SHP77 treated with DMSO at 0.1 percent for 48 hours (cell line): ENCODE data around the gene PCSK6.
"Not testable (repeated sequence)": the region's sequence is repeated elsewhere in the genome, so short reads cannot be mapped to it uniquely, and the experiment has no call there.

Experiments
- DNase-seq: peaks from one replicate; lab custom pipeline; 2025; lab: John Stamatoyannopoulos, UW

The PCSK6 gene

DNA sequence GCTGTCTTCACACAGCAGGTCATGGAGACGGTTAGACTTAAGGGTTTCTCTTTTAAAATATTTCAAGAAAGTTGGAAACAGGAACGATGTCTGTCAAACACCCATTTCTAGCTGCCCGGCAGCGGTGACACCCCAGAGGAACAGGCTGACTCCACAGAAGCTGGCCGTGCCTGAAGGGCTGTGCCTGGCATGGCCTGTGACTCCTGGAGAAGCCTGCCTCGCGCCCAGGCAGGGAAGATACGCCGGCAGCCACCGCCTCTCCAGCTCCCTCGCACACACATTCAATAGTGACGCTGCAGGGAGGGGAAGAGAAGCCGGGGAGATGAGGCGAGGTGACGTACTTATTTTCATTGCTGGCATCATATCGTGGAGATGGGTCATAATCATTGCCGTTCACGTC, 59.9 kb downstream of the PCSK6 start:
- DNase-seq, result no peak

DNA sequence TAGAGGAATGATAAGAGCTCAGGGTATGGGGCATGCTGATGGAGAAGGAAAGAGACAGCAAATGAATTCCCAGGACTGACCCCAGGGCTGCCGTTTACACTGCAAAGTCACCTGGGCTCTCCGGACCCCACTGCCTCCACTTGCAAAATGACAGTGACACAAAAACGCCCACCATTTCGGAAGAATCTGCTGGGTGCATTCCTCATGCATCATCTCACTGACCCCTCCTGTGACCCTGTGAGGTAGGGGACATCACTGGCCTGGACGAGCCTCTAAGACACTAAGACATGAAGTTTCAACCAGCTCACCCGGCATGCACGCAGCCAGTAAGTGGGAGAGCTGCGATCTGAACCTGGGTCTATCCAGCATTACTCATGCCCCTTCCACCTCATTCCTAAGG, 60.3 kb downstream of the PCSK6 start:
- no peak for DNase-seq

DNA sequence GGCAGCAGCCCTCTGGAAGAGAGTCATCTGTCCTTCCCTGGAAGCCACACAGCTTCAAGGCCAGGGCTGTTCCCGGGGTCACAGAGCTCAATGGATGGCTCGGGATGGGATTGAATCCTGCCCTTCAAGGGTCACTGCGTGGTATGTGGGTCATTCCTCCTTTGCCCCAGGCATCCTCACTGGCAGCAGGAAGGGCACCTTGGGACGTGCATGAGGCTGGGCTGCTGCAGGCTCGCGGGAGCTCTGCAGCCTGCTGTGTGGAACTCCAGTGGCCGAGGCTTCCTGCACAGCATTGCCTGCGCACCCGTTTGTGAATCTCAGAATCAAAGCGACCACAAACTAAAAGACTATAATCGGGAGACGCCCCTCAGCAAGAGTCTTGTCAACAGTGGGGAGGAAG, 60.7 kb downstream of the PCSK6 start:
- no peak for DNase-seq

DNA sequence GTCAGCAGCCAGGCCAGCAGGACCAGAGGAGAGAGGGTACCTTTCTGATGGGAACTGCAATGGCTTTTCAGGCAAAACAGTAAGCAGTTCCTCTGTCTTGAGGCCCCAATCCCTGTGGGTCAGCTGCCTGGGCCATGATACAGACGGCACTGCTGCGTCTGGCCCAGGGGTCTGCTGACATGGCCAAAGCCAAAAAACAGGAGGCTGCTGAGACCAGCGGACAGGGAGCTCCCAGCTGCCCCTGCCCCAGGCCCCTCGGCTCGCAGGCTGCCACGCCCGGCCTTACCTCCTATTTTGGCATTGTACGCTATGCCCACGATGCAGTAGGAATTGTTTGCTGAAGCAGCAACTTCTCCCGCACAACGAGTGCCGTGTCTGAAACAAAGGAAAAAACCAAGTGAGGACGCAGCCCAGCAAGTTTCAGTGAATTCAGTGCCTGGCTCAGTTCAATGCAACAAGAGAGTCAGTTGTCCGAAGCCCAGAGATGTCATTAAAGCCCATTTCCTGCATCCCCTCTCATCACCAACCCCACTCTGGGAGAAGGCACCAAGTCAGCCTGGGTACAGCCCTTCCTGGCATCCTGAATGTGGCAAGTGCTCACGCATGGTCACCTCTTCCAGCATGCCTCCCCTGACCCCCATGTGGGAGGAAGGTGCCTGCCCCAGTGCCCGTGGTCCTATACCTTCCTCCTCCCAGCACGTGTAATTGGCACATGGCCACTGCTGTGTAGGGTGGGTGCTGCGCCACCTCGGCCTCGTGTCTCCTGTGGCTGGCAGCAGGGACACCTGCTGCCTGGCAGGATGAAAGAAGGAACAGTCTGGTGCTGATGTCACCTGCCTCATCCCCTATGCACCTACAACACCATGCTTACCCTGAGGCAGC, 61.7 kb downstream of the PCSK6 start:
- DNase-seq, result no peak

DNA sequence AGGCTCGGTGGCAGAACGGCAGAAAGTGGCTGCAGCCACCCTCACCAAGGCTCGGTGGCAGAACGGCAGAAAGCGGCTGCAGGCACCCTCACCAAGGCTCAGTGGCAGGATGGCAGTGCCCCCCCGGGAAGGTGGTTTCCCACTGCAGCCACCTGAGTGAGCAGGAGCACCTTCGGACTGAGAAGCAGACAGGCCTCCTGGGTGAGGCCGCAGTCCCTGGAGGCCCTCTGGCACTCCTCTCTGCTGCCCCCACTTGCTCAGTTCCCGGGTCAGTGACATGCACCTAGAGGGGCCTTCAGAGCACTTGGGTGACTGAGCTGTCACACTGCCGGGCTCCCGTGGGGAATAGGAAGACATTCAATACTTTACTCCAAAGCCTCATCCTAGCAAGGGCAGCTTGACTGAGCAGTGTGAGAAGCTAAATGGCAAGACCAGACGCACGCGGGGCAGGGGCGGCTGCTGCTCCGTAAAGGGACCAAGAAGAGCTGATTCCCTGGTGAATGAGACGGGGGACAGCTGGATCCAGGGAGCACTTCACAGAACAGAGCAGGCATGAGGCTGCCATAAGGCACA, 62.7 kb downstream of the PCSK6 start:
- DNase-seq, result no peak

DNA sequence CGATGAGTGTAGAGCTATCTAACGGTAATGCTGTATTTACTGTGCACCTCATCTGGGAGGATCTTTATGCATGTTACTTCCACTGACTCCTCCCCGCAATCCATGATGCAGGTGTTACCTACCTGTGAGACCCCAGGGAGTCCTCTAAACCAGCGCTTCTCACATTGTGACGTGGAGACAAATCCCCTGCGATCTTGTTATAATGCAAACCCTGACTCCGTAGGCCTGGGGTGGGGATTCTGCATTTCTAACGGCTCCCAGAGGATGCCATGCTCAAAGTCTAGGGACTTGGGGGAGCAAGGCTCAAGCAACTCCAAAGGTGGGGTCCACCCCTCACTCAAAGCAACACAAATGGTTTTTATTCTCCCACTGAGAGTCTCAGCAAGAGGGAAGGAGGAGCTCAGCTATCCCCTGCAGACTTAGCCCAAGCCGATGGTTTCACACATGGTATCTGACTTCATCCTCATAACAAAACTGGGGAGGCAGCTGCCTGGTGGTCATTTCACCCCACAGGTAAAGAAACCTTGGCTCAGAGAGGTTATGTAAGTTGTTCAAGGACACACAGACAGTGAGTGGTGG, 63.6 kb downstream of the PCSK6 start:
- DNase-seq, result no peak

DNA sequence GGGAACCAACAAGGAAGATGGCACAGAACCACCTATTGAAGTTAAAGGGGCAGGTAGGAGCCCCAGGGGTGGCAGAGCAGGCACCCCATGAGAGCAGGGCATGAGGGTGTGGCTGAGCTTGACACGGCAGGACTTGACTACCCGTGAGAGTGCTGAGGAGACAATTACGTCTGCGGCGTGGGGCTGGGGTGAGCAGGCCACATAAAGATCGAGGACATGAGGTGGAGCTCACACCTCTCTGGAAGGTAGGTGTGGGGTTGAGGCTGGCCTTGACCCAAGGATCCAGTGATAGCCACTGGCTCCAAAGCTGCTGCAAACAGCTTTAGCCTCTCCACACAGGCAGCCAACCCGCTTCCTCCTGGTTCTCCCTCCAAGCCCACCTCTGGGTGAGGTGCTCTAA, 64.5 kb downstream of the PCSK6 start:
- DNase-seq, result no peak

DNA sequence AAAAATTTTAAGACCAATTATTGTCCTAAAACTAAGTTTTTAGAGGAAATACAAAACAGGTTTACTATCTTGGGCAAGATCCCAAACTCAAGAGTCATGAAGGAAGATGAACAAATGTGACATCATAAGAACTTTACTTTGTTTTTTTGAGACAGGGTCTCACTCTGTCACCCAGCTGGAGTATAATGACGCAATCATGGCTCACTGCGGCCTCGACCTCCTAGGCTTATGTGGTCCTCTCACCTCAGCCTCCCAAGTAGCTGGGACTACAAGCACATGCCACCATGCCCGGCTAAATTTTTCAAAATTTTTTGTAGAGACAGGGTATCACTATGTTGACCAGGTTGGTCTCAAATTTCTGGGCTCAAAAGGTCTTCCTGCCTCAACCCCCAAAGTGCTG, 69.3 kb downstream of the PCSK6 start:
- no peak for DNase-seq

DNA sequence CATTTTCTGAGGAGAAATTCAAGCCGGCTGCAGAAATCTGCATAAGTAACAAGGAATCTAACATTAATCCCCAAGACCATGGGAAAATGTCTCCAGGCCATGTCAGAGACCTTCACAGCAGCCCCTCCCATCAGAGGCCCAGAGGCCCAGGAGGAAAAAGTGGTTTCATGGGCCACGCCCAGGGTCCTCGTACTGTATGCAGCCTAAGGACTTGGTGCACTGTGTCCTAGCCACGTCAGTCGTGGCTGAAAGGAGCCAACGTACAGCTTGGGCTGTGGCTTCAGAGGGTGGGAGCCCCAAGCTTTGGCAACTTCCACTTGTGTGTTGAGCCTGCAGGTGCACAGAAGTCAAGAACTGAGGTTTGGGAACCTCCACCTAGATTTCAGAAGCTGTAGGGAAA, 73.0 kb downstream of the PCSK6 start:
- DNase-seq, result not testable (repeated sequence)

DNA sequence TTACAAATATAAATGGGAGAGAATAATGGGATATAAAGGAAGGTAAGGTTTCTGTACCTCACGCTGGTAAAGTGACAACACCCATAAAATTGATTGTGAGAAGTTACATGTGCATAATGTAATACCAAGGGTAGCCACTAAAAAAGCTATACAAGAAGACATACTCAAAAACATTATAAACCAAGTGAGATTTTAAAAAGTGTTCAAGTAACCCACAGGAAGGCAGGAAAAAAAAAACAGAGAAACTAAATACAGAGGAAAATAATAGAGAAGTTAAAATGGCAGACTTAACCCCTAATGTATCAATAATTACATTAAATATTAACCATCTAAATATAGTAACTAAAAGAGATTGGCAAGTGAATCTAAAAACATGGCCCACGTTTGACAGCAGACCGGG, 76.3 kb downstream of the PCSK6 start:
- DNase-seq, result no peak

DNA sequence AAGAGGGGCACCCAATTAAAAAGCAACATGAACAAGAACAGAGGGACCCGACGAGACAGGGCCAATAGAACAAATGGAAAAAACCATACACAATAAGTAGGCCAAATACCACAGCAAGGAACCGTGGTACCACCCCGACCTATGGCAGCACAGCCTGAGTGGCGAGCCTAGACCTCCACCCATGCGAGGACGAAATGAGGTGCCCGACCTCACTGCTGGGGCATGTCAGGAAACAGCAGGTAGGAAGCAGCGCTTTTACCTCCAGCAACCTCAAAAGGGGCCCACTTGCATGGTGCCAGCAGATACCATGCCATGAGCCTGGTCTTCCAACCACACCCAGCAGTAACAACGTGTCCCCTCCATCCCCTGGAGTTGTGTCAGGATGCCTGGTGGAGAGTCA, 77.9 kb downstream of the PCSK6 start:
- no peak for DNase-seq

DNA sequence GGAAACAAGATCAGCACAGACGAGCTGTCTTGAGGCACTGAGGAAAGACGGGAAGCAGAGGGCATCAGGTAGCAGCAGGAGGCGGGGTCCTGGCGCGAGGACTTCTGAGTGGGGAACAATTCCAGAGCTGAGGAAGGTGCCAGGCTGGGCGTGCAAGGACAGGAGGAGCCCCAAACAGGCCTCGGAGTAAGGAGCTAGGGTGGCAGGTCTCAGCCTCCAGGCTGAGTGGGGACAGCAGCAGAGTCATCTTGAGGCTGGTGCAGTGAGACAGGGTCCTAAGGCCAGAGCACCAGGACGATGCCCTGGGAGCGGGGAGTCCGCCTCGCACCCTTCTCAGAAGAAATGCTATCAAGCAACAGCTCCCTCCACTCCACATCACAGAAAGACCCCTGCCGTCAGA, 78.4 kb downstream of the PCSK6 start:
- DNase-seq, result no peak

DNA sequence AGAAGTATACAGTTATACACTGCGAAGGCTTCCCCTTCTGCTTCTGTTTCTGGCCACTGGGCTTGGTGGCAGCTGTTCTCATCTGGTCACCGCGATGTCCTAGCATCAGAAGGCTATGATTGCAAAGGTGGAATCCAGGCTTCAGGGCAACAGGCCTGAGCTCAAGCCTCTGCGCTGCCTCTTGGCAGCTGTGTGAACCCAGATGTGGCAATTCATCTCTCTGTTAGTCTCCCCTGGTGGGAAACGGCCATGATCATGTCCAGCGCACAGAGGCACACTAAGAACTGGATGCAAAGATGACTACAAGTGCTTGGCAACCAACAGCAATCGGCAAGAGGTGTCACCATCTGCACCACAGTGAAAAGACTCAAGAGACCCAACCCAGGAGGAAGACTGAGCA, 78.9 kb downstream of the PCSK6 start:
- no peak for DNase-seq

DNA sequence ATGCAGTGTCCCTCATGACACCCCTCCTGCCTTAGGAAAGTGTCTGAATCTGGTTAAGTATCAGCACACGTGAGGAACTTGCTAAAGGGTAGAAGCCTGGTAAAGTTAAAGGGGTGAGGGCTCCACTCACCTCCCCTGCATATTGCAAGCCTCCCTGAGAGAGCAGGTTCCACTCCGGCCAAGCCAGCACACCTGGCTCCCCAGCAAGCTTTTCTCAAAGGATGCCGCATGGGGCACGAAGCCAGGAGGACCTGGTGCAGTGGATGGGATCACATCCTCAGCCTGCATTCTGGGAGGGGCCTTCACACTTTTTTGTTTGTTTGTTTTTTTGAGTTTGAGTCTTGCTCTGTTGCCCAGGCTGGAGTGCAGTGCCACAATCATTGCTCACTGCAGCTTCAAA, 79.9 kb downstream of the PCSK6 start:
- DNase-seq, result no peak

DNA sequence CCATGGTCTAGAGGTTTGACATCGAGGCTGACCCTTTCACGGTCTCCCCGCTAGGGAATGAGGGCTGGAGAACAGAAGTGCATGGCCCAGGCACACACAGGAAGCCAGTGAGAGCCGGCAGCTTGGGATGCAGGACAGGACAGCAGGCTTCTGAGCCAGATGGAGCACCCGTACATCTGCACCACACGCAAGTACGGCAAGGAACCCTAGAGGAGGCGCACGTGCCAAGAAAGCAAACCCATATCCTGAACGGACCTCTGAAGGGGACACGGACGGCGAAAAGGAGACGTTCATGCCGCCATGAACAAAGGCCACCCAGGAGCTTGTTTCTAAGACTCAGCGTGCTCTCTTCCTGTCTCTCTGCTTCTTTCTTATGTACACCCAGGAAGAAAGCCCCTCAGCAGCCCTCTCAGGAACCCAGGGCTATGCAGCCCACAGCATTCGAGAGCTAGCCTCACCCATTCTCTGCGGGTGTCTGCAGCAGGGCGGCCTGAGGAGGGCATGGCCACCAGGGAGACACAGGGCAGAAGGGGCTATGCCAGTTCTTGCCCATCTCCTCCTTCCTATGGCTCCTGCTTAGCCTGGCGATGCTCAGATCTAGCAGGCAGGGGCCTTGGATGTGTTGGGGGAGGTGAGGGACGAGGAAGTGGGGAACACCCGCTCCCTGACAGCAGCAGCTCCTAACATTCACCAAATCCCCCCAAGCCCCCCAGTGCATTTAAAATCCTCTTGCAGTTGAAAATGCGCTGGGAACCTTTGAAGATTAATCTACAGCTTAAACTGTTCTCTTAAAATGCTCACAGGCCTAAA, 81.3 kb downstream of the PCSK6 start:
- DNase-seq, result no peak

DNA sequence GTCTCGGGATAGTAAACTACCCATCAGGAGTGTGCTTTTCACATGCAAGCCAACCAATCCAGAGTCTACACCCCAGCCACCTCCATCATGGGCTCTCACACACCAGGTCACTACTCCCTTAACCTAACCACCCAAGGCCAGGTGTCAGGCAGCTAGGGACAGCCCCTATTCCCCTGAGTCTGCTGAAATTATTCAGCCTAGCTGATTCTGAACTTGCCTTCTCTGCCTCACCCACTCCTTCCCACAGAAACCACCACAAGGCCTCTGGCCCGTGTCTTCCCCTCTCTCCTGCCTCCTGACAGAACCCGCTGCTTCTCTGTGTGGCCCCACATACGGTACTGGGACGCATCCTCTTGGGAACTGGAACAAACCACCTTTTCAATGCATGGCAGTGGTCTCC, 82.1 kb downstream of the PCSK6 start:
- no peak for DNase-seq

DNA sequence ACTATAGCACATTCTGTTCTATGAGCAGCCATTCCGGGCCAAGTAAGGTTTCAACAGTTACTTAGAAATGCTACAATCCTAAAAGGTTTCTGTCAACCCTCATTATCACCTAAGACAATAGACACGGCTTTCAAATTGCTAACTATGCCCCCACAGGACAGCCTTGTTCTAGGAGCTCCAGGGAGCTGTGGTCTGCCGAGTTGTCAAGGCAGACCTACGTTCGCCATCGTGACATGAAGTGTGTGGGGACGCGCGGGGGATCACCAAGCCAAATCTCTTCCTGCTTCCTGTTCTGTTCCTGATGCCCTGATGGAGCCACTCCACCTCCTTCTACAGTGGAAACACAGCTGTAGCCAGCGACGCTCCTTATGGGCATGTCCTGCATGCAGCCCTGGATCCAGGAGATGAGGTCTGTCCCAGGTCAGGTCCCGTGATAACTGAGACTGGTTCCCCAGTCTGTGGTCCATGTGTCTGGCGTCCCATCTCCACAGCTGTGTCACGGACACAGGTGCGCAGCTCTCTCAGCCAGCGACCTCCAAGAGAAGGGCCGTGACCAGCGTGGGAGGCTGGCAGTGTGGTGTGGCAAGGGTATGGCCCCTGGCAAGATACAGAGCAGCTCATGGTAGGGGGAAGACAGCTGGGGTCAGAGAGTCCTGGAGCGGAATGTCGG, 82.8 kb downstream of the PCSK6 start:
- DNase-seq, result no peak

DNA sequence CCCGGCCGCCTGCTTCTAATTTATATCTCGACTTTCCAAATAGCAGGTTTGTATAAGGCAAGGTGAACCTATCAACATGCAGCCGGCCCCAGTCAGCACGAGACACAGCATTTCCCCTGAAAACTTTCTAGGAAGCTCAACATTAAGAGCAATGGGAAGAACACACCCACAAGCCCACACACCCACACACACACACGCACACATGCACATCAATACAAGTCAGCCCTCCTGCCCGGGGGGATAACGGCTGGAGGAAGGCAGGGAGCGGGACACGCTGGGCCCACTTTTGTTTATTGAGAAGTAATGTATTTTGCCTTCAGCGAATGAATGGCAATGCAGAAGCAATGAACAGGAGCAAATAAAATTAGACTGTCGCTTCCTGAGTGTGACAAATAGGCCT, 83.5 kb downstream of the PCSK6 start:
- no peak for DNase-seq

DNA sequence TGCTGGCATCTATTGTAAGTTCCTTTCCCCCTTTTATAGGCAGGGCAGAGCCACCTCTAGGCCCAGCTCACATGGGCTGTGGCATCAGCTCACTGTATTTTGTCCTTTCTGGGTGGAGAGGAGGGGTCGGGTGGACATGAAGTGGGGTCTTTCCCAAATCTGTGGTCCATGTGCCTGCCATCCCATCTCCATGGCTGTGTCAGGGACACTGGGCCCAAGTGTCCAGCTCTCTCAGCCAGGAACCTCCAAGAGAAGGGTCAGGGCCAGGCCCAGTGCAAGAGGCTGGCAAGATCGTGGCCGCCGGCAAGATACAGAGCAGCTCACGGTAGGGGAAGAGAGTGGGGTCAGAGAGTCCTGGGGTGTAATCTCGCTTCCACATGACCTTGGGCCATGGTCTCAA, 85.3 kb downstream of the PCSK6 start:
- no peak for DNase-seq

DNA sequence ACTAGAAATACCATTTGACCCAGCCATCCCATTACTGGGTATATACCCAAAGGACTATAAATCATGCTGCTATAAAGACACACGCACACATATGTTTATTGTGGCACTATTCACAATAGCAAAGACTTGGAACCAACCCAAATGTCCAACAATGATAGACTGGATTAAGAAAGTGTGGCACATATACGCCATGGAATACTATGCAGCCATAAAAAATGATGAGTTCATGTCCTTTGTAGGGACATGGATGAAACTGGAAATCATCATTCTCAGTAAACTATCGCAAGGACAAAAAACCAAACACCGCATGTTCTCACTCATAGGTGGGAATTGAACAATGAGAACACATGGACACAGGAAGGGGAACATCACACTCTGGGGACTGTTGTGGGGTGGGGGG, 86.6 kb downstream of the PCSK6 start:
- not testable (repeated sequence) for DNase-seq

DNA sequence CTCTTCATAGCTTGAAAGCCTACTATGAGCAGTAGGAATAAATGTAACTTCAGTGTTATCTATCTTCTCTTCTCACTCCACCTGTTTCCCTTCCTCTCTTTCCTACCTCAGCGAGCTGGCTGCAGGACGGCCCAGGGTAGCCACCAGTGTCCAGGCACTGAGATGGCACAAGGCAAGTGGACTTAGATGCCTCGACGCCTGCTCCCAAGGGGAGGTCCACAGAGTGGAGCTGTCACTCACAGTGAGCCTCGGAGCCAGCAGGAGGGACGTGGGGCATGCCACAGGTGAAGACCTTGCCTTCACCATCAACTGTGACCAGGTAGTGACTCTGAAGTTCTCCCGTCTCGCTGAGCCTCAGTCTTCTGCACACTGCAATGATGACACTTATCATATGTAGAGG, 88.2 kb downstream of the PCSK6 start:
- no peak for DNase-seq

DNA sequence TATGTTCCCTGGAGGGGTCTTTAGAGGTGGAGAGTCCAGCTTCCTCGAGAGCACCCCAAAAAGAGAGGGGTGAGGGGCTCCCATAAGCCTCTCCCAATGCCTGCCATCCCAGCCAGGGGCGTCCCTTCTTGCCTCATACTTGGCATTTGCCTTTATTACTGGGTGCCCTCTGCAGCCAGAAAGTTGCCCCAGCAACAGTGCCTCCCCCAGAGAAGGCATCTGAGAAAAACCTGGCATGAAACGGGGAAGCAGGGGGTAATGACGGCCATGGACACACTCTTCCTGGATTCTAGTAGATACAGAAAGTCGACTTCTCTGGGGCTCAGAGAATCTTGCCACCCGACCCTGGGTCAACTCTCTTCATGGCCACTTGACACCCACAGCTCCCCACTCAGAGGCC, 90.1 kb downstream of the PCSK6 start:
- no peak for DNase-seq
